Retinal pigment epithelial cell (primary cell): ENCODE measurements around the gene ARID1B.

ENCODE experiments used
- DNase-seq: peaks from one replicate; pipeline ENCODE4 v3.0.0-alpha.2; 2010; ENCODE audit warnings: low read depth
- H3K4me3 ChIP-seq: 2 replicates; pipeline ENCODE4 v1.5.1; 2011; ENCODE audit warnings: mild to moderate bottlenecking, low read length, control low read depth, moderate library complexity
- TF ChIP-seq, protein P1 (sequence below): conservative IDR thresholded peaks from 2 replicates; pipeline ENCODE4 v1.5.1; 2011; ENCODE audit warnings: low read depth, low read length, control low read depth, inconsistent platforms

ARID1B gene

GRCh38 chr6:156897907-156898531 is 120.8 kb downstream of the ARID1B start:
- H3K4me3 ChIP-seq: no peak overlapping the region
- TF ChIP-seq, protein P1, sequence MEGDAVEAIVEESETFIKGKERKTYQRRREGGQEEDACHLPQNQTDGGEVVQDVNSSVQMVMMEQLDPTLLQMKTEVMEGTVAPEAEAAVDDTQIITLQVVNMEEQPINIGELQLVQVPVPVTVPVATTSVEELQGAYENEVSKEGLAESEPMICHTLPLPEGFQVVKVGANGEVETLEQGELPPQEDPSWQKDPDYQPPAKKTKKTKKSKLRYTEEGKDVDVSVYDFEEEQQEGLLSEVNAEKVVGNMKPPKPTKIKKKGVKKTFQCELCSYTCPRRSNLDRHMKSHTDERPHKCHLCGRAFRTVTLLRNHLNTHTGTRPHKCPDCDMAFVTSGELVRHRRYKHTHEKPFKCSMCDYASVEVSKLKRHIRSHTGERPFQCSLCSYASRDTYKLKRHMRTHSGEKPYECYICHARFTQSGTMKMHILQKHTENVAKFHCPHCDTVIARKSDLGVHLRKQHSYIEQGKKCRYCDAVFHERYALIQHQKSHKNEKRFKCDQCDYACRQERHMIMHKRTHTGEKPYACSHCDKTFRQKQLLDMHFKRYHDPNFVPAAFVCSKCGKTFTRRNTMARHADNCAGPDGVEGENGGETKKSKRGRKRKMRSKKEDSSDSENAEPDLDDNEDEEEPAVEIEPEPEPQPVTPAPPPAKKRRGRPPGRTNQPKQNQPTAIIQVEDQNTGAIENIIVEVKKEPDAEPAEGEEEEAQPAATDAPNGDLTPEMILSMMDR: no peak
- DNase-seq: no peak

GRCh38 chr6:156899071-156899470 is 121.9 kb downstream of the ARID1B start:
- no peak for DNase-seq
- TF ChIP-seq, protein P1: no peak
- no peak overlapping the region for H3K4me3 ChIP-seq

- TF ChIP-seq, protein P1: no peak
- H3K4me3 ChIP-seq: no peak overlapping the region
- DNase-seq: no peak
Measured at GRCh38 chr6:156899532-156900135, 122.5 kb downstream of the ARID1B start.

DNA sequence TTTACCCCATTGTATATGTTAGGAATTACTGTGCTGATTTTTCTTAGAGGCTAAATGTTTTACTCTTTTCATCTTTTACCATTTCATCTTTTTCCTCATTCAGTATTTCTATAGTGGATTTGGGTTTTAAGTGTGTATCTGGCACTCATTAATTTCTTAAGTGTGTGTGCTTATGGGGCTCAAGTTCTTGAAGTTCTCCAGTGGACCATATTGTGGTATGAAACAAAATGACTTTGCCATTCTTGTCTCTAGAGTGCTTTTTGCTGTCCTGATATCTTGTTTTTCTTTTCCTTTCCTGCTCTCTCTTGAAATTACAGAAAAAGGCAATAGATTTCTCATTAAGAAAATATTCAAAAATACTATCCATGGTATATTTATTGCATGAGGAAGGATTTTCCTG is 123.1 kb downstream of the ARID1B start:
- DNase-seq: no peak
- H3K4me3 ChIP-seq: no peak overlapping the region
- TF ChIP-seq, protein P1: no peak

GRCh38 chr6:156901309-156902019 is 124.3 kb downstream of the ARID1B start:
- DNase-seq: no peak
- no peak overlapping the region for H3K4me3 ChIP-seq
- TF ChIP-seq, protein P1: no peak

- no peak for DNase-seq
- TF ChIP-seq, protein P1: no peak
- no peak overlapping the region for H3K4me3 ChIP-seq
Measured at GRCh38 chr6:156902782-156903181, 125.6 kb downstream of the ARID1B start.
